Stimulated activated CD4-positive, alpha-beta T cell treated with anti-CD3 and anti-CD28 coated beads, Interleukin-1b, Interleukin-23, amount 100 ng/mL, for 48 hours (primary cell): ENCODE data around the gene SETX.

Experiments used
- DNase-seq: peaks from one replicate; pipeline ENCODE4 v3.0.0-alpha.2; 2020

Gene SETX

DNA sequence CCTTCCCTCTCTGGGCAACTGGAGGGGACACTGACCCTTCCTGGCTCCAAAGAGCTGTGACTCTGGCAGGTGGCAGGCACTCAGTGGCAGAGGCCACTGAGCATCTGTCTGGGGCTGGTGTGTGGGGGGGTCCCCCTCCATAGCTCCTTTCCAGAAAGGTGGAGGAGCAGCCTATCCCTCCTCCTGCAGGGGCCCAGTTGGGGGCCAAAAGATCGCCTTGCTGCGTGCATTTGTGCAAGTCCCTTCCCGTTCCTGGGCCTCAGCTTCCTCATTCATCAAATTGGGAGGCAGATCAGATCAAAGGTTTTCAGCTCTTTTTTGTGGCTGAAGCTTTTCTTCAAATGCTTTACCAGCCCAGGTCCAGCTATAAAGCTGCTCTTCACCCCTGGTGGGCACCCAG lies 115.3 kb downstream of the SETX start:
- no peak for DNase-seq

DNA sequence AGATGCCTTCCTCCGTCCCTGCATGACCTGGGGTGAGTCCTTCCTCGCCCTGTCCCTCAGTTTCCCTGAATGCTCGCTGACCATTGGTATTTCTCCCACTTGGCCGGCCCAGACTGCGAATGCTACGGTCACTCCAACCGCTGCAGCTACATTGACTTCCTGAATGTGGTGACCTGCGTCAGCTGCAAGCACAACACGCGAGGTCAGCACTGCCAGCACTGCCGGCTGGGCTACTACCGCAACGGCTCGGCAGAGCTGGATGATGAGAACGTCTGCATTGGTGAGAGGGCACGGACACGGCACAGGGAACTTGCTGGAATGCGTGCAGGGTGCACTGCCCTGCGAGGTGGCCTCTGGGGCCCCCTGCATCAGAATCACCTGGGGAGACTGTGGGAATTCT lies 115.8 kb downstream of the SETX start:
- DNase-seq = no peak

DNA sequence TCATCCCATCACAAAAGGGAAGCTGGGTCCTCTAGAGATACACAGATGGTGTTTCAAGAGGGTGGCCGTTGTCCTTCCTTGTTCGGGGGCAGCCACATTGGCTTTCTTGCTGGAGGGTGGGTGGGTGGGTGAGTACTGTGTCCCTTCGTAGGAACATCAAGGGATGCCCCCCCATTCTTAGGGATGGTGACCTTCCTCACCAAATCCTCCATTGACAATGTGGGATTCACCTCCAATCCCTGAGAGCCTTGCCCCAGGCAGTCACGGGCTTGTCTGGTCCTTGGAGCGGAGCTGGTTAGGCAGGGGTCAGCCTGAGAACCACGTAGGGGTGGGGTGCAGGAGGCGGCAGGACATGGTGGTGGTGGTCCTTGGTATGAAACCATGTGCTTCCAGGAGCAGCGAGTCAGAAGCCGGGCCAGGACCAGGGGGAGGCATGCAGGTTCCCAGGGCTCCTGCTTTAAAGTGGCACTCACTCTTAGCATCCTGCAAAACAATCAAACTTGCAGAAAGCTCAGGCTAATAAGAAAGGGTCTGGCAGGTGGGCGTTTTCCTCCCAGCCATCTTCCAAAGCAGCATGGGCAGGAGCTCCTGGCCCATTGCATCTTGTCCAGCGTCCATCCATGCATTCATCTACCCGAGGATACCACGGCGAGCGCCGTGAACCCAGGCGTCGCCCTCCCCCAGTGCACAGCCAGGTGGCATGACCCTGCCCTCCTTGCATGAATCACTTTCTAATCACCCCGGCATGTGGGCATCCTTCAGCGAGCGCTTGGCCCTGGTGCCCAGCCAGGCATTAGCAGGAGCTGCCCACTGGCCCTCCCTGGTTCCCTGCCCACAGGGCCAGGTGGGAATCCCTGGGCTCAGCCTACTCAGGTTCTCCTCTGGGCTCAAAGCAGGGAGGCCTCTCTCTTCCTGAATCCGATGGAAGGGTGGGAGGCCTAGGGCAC lies 116.5 kb downstream of the SETX start:
- DNase-seq = no peak

DNA sequence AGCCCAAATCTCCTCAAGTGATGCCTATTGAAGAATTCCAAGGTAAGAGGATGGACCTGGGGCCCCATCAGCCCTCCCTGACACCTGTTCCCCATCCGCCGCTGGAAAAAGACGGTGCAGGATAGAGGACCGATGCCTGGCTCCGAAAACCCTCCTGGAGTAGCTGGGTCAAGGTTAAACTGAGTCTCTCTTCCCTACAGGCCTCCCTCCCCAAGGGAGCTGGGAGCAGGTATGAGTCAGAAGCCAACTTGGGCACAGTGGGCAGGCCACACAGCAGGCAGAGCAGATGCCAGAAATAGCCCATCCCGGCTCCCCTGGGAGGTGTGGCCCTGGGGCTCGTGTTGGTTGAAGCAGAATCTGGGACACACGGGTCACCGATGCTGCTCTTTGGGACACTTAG lies 117.3 kb downstream of the SETX start:
- no peak for DNase-seq

DNA sequence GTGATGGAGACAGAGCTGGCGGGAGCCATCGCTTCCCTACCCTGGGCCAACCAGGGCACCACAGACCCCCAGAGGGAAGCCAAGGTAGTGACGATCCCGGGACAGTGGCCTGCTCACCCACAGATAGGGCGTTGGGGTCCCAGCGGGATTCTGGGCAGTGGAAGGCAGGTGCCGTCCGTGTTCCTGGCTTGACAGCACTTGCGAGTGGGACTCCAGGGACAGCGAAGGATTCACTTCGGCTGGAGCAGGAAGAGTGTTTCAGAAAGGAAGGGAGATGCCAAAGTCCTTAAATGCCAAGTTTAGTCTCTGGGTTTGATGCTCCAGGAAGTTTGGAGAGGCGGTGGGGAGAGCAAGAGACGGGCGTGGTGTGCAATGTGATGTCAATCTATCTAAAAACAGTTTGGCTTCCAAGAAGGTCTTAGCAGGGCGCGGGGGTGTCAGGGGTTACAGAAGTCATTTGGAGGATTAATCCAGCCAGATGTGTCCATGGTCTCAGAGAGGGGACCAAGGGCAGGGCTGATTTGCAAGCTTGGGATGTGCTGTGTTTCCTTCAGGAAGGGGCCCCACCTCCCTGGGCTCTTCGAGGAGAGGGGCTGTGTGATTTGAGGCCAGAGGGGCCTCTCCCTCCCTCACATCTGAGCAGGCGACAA lies 118.0 kb downstream of the SETX start:
- DNase-seq = no peak

DNA sequence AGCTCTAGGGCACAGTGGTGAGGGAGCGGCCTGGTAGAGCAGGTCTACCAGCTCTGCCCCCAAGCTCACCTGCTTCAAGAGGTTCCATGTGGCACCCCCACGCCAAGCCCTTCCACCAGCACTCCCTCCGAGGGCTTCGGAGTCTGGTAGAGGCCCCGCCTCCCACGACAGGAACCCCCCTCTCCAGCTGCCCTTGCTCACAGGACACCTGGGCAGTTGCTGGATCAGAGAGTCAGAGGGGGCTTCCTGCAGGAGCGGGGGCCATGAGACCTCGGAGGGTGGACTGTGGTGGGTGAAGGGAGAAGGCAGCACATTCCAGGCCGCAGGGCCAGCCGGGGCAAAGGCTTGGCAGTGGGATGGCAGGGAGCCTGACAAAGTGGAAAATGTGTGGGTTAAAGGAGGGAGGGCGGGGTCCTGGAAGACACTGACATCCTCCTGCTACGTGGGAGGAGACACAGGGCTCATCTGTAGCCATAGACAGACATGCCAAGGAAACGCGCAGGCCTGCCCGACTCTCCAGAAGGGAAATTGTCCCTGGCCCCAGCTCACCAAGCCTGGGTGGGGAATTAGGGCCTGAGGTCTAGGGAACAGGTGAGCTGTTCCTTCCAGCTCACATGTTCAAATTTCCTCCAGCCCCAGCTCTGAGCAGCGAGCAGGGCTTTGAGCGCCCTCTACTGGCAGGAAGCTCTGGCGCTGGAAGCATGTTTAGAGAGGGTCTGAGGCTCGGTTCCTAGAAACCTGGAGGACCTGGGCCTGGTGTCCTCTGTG lies 118.7 kb downstream of the SETX start:
- peak; percentile 78 for DNase-seq

DNA sequence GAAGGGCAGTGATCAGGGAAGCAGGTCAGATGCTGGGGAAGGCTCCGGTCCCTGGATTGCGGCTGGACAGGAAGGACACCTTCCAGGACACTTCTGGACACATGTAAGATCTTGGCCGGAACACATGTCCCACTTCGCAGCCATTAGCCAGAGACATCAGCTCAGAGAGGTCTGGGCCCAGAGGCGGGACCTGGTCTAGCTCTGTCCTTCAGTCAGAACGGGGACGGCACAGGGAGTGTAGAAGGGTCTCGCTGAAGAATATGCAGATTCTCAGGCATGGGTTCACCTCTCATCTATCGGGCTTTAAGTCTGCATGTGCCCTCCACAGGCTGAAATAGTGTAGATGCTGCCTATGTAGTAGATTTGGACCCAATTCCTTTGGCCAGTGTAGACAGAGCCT lies 119.7 kb downstream of the SETX start:
- no peak for DNase-seq

DNA sequence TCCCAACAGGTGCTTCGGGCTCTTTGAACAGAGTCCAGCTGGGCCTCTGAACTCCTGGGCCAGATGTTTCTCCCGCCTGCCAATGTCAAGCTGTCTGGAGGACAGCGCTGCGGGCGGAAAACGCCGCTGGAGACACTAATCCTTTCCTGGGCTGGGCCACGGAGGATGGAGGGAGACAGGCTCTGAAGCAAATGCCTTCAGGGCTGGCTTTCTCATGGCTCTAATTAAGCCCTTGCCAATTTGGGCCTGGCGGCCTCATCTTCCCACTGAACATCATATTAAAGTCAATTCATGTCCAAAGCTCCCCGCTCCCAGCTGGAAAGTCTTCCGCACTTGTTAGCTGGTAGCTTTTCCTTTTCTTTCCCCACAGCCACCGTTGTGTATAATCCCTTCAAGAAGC lies 120.3 kb downstream of the SETX start:
- DNase-seq = no peak

DNA sequence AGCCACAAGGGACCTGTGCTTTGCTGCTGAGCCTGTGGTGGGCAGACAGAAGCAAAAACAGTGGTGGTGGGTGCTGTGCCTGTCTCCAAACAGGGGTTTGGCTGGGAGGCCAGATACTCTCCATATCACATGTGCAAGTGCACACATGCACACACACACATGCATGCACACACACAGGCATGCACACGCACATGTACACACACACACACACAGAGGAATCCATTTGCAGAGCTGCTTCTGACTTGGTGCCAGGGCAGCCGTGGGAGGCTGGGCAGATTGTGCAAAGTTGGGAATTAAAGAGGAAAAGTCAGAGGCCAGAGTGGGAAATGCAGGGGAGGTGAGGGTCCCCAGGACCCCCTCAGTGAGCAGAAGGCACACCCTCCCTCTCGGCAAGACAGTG lies 121.6 kb downstream of the SETX start:
- DNase-seq = no peak

DNA sequence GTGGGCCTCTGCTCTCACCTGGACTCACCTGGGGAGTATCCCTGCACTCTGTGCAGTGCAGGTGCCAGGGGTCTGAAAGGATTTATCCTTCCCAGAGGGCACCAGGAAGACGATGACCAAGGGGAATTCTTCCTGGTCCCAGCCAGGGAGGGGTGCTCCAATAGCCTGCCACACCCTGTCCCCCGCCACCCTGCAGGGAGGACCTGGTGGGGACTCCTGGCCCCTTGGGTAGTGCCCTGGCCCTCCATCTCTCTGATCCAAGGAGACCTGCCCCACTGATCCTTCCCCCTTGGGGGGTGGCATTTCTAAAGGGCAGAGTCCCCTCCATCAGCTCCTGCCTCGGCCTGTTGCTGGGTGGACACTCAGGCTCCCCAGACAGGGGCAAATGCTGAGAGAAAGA lies 122.3 kb downstream of the SETX start:
- no peak for DNase-seq

DNA sequence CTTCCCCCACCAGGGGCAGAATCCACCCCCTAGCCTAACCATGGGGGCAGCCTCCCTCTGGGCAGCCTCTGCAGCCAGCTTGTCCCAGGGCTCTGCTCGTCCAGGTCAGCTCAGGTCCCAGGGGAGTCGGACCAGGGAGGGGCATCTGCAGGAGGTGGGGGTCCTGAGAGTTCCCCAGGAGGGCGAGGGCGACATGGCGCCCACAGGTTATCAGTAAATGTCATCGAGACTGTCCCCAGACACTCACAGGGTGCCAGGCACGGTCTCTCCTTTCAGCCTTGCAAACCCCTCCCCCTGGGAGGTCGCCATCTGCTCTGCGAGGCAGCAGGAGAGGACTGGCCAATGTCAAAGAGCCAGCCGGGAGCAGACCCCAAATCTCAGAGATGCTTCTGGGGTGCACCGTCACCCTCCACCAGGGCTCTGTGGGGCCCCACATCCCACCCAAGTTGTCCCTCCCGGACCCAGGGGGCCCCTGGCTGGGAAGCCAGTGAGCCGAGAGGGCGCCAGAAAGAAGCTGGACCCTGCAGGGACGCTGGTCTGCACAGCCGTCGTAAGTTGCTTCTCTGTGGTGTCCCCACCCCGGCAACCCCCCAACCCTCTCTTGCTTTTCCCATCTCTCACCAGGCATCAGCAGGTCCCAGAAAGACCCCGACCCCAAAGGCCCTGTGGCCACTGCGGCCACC lies 123.6 kb downstream of the SETX start:
- DNase-seq = no peak

DNA sequence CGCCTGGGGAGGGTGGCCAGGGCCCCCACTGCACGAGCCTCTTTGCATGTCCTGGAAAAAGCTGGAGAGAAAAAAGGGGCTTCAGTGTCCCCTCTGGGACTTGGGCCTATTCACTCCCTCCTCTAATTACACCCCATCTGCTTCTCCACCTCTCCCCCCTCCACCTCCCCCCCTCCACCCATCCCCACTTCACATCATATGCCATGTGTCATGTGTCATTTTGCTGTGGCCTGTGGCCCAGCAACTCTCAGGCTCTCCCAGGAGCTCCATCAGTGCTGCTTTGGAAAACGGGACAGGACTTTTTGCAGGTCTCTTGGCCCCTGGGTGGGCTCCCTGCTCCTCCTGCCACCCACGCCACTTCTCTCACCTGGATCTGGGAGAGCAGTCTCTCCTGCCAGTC lies 124.2 kb downstream of the SETX start:
- DNase-seq = no peak

DNA sequence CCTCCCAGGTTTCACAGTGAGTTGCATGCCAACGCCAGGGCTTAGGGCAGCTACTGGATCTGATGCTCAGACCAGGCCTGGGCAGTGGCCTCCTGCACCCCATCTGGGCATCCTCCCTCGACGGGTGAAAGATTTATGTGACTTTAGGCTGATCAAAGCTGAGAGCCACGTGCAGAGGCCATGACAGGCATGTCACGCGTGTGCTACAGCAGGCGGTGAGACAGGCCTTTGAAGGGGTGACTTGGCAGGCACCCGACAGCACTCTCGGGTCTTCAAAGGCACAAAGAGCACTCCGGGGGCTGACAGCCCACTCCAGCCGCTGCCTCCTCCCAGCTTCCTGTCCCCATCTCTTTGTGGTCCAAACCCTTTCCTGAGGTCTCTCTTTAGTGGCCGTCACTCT lies 126.7 kb downstream of the SETX start:
- DNase-seq = no peak

DNA sequence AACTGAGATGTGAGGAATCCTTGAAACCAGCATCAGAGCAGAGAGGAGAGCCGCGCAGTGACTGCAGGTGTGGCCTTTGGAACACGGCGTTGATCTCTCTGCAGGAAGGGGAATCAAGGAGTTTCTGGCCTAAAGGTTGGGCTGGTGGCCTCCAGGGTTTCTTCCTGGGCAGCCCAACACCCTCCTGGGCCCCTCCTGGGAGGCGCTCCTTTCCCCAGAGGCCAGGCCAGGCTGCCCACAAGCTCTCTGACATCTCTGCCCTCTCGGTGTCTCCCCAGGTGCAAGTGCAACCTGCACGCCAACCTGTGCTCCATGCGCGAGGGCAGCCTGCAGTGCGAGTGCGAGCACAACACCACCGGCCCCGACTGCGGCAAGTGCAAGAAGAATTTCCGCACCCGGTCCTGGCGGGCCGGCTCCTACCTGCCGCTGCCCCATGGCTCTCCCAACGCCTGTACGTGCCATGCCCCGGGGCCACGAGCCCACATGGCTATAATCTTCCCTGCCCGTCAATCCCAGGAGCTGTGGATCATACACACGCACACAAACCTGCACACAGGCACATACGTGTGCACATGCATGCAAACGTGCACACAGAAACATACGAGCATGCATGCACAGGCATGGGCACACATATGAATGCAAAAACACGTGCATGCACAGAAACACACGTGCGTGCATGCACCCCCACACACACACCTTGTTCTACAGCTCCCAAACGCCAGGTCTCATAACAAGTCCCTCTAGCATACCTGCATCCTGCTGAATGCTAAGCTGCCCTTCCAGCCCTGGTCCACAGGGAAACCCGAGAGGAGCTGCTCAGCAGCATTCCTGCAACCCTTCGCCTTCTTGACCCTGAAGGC lies 128.0 kb downstream of the SETX start:
- DNase-seq = no peak

DNA sequence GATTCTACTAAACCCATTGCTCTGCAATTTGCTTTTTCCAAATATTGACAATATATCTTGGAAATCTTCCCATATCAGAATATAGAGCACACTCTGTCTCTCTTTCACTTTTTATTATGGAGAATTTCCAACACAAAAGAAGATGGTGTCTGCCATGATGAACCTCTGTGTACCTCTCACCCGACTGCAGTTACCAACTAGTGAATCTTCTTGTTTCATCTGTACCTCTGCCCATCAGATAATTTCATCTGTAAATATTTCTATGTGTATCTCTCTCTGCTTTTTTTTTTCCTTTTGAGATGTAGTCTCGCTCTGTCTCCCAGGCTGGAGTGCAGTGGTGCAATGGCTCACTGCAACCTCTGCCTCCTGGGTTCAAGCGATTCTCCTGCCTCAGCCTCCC lies 130.1 kb downstream of the SETX start:
- no peak for DNase-seq

DNA sequence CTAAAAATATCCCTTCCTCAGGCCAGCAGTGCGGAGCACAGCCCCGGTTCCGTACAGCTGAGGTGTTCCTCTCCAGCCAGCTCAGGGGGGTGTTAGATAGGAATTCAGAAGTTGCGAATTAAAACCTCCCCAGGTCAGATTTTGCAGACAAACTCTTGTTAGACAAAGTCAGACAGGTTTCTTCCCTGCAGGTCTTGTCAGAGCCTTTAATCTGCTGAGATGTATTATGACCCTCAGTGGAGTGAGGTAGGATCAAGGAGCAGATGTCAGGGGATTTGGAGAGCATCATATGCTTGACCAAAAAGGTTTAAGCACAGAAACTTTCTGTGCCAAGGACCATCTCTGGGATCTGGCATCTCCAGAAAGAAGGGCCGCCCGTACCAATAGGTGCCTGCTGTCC lies 132.8 kb downstream of the SETX start:
- no peak for DNase-seq

DNA sequence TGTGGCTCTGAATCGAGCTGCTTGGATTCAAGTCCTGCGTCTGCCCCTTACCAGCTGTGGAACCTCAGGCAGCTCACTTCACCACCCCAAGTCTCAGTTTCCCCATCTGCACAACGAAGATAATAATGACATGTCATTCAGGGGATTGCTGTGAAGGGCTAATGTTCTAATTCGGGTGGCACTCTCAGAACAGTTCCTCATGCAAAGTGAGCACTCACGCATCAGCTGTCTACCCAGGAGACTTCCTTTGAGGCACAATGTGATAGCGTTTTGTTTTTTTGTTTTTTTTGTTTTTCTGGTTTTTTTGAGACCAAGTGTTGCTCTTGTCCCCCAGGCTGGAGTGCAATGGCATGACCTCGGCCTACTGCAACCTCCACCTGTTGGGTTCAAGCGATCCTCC lies 136.6 kb downstream of the SETX start:
- no peak for DNase-seq

DNA sequence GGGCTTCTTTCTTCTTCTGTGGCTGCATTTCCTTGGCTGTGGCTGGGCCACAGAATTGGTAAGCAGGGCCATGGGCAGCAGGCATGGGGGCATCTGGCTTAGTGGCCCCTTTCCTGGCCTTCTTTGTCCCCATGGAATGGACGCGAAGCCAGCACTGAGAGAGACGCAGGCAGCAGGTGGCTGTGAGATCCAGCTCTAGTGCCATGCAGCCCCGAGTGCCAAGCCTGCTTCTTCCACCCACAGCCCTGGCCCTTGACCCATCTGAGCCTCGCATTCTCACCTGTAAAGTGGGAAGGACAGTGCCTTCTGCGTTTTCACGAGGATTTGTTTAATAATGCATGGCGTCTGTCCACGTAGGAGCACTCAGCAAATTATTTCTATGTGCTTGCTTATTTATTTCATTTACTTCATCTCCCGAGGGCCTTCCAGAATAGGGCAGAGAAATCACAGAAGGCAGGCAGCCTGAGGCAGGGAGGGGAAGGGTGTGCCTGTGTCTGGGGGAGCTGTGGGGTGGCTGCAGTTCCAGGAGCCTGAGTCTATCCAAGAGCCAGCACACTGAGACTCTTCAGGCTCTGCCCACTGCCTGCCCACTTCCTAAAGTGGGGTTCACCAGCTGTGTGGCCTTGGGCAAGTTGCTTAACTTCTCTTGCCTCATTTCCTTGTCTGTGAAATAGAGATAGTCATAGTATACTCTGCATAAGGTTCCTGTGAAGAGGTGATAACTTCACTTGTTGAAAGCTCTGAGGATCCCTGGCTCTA lies 137.7 kb downstream of the SETX start:
- DNase-seq = no peak

DNA sequence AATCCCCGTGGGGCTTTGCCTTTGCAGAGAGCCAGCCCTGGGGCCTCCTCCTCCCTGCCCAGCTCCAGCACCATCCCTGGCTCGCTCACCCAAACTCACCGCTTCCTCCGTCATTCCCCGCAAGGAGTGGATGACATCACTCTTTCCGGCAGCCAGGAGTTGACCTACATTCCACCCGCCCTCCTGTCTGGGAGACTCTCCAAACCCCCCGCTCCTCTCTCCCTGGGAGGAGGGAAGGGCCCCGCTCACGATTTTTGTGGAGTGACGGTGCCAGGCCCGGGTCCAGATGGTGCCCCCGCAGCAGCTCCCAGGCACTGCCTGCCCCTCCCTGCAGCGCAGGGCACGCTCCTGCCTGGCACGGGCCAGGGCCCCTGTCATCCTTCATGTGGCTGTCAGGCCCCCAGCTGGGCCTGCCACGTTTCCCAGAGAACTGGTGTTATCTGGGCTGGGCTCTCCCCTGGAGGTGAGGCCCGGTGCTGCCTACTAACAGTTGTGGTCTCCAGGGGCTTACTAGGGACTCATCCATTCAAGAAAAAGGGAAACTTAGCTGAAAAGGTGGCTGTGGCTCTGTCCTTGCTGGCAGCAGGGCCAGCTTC lies 140.7 kb downstream of the SETX start:
- DNase-seq = no peak

DNA sequence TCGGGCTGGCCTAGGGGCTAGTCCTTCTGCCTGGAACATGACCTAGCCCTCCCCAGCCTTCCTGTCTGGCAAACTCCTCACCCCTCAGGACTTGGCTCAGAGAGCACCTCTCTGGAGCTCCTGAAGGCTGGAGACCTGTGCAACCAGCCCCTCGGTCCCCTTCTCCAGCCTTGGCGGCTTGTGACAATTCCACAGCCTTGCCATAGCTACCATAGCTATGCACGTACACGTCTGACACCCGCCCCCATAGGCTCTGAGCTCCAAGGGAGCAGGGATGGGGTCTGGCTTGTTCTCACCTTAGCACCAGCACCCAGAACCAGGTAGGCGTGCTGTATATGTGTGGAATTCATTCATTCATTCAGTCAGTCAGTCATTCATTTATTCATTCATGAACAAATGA lies 143.2 kb downstream of the SETX start:
- DNase-seq = no peak
